Keratinocyte (primary cell): ENCODE results near the gene POLR2B. TPM values are rescaled to one million over a fixed set of nuclear protein-coding genes. Genes with fewer than 3 reads are reported as not detected.

ENCODE experiments used
- DNase-seq: peaks from one replicate; pipeline ENCODE4 v3.0.0-alpha.2; 2011; ENCODE audit warnings: low read depth, missing footprints, low spot score
- FAIRE-seq: peaks from 2 replicates; lab custom pipeline; 2011; peaks lifted over from hg19 to GRCh38; lab: Jason Lieb, UNC
- H2AFZ ChIP-seq: 2 replicates; pipeline ENCODE4 v1.6.0; 2012; ENCODE audit warnings: low read length, control low read depth, inconsistent platforms; ENCODE audit not compliant: control insufficient read depth
- H3K27ac ChIP-seq: 2 replicates; pipeline ENCODE4 v1.5.1; 2011; ENCODE audit warnings: low read length; ENCODE audit not compliant: control insufficient read depth, insufficient read depth
- H3K27me3 ChIP-seq: 3 replicates; pipeline ENCODE4 v1.6.0; 2011; ENCODE audit warnings: low read length; ENCODE audit not compliant: control insufficient read depth, insufficient read depth; ENCODE audit errors: extremely low read depth
- H3K36me3 ChIP-seq, 2 experiments: 2 replicates in 1 of 2; 3 replicates in 1 of 2; pipeline ENCODE4 v1.5.1; 2011; ENCODE audit warnings: low read length in 2 of 2, mild to moderate bottlenecking in 1 of 2; ENCODE audit not compliant: control insufficient read depth in 2 of 2, insufficient read depth in 2 of 2; ENCODE audit errors: extremely low read depth in 1 of 2
- H3K4me1 ChIP-seq: 3 replicates; pipeline ENCODE4 v1.5.1; 2011; ENCODE audit warnings: low read length; ENCODE audit not compliant: control insufficient read depth, insufficient read depth; ENCODE audit errors: extremely low read depth
- H3K4me2 ChIP-seq: 3 replicates; pipeline ENCODE4 v1.6.0; 2011; ENCODE audit warnings: low read depth, low read length; ENCODE audit not compliant: control insufficient read depth, insufficient read depth; ENCODE audit errors: extremely low read depth
- H3K4me3 ChIP-seq, 3 experiments: fragments of 200-600 bp in 1 of 3; sonication (generic) in 1 of 3; 2 replicates in 2 of 3; 3 replicates in 1 of 3; pipeline ENCODE4 v1.5.1; 2011 to 2016; ENCODE audit warnings: low read length in 3 of 3, mild to moderate bottlenecking in 3 of 3, control low read depth in 2 of 3, inconsistent platforms in 1 of 3, low read depth in 1 of 3, mixed read lengths in 1 of 3, mixed run types in 1 of 3, moderate library complexity in 1 of 3; ENCODE audit not compliant: control insufficient read depth in 2 of 3, insufficient read depth in 2 of 3; ENCODE audit errors: extremely low read depth in 1 of 3
- H3K79me2 ChIP-seq: 2 replicates; pipeline ENCODE4 v1.6.0; 2012; ENCODE audit warnings: low read length; ENCODE audit not compliant: control insufficient read depth, insufficient read depth
- H3K9ac ChIP-seq: 3 replicates; pipeline ENCODE4 v1.6.0; 2011; ENCODE audit warnings: low read length; ENCODE audit not compliant: control insufficient read depth, insufficient read depth; ENCODE audit errors: extremely low read depth
- H3K9me1 ChIP-seq: 3 replicates; pipeline ENCODE4 v1.6.0; 2011; ENCODE audit warnings: low read length; ENCODE audit not compliant: control insufficient read depth, insufficient read depth; ENCODE audit errors: extremely low read depth
- H3K9me3 ChIP-seq: 2 replicates; pipeline ENCODE4 v1.5.1; 2012; ENCODE audit warnings: low read depth, low read length; ENCODE audit not compliant: control insufficient read depth
- H4K20me1 ChIP-seq: 3 replicates; pipeline ENCODE4 v1.6.0; 2011; ENCODE audit warnings: low read length; ENCODE audit not compliant: control insufficient read depth, insufficient read depth; ENCODE audit errors: extremely low read depth
- EZH2 ChIP-seq: IDR thresholded peaks from one replicate; pipeline ENCODE4 v1.6.1; 2012; ENCODE audit warnings: inconsistent platforms, mild to moderate bottlenecking, low read length, moderate library complexity
- dilution Hi-C: fragments of 300-500 bp; cut with MboI; formaldehyde crosslinking; loops from one replicate; pipeline ENCODE4 v1.7.0; 2020; ENCODE audit warnings: low sequenced_read_pairs; ENCODE audit not compliant: extremely low pct_ligation_motif_present
- polyA plus RNA-seq, 5 experiments: library from polyadenylated mRNA; depleted of rRNA in 3 of 5; stranded (reverse) in 3 of 5; stranded (forward) in 1 of 5; unstranded in 1 of 5; fragments of >200 nt; gene quantifications; 1 replicate in 1 of 5; 2 replicates in 3 of 5; 3 replicates in 1 of 5; pipeline versions ENCODE4 v1.2.1 to v1.2.3, GENCODE V29; 2011 to 2012; ENCODE audit warnings: missing spikeins in 2 of 5, low read depth in 1 of 5, low replicate concordance in 1 of 5
- TF ChIP-seq, protein P1 (sequence below), 3 experiments: IDR thresholded peaks in 1 of 3; conservative IDR thresholded peaks in 1 of 3; optimal IDR thresholded peaks in 1 of 3; 2 replicates in 2 of 3; 3 replicates in 1 of 3; pipeline versions ENCODE3 to v1.5.1; 2011; ENCODE audit warnings: low read length in 3 of 3, mild to moderate bottlenecking in 3 of 3, moderate library complexity in 2 of 3, control low read depth in 1 of 3, inconsistent platforms in 1 of 3; ENCODE audit not compliant: insufficient read depth in 2 of 3; ENCODE audit errors: extremely low read depth in 1 of 3

The POLR2B gene
- polyA plus RNA-seq, 1 donor (not counting 4 experiments of a cell fraction or from before 2014, with no cell fraction given): 153 TPM

DNA sequence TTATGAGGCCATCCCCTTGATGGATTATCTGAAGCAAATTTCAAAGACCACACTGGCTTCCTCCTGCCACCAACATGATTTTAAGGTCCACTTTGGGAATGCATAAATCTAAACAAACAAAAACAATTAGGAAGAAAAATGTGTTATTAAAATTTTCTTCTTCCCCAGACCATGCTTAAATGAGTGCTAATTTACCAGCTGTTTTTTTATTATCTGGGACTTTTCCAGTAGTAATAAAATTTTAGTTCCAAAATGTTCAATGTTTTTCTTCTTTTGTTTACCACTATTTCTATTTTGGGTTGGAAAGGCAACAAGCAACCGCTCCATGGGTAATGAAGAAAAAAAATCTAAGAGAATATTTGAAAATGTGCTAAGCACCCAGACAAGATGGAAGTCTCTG is 62.3 kb downstream of the POLR2B start:
- Histone ChIP-seq H3K4me3 (no peak overlapping the region), H3K9ac (no peak overlapping the region), H3K36me3 (peaks cover 8 to 28% of the 10 kb centered on the region in 2 experiments), H3K79me2 (peaks cover 4% of the 10 kb centered on the region), H2AFZ (no peak overlapping the region), H3K27ac (no peak overlapping the region), H3K9me1 (no peaks in the 10 kb centered on the region), H4K20me1 (no peaks in the 10 kb centered on the region), H3K4me2 (no peak overlapping the region), H3K4me1 (no peaks in the 10 kb centered on the region), H3K27me3 (no peaks in the 10 kb centered on the region), H3K9me3 (no peaks in the 10 kb centered on the region)
- DNase-seq (no peak), FAIRE-seq (no peak)
- TF ChIP-seq EZH2: no peak
- TF ChIP-seq, protein P1, sequence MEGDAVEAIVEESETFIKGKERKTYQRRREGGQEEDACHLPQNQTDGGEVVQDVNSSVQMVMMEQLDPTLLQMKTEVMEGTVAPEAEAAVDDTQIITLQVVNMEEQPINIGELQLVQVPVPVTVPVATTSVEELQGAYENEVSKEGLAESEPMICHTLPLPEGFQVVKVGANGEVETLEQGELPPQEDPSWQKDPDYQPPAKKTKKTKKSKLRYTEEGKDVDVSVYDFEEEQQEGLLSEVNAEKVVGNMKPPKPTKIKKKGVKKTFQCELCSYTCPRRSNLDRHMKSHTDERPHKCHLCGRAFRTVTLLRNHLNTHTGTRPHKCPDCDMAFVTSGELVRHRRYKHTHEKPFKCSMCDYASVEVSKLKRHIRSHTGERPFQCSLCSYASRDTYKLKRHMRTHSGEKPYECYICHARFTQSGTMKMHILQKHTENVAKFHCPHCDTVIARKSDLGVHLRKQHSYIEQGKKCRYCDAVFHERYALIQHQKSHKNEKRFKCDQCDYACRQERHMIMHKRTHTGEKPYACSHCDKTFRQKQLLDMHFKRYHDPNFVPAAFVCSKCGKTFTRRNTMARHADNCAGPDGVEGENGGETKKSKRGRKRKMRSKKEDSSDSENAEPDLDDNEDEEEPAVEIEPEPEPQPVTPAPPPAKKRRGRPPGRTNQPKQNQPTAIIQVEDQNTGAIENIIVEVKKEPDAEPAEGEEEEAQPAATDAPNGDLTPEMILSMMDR (optimal IDR thresholded peaks at IDR 0.05 in 1 of 3, IDR thresholded peaks at IDR 0.05 in 1 of 3, conservative IDR thresholded peaks at IDR 0.05 in 1 of 3; ENCODE audit: extremely low read depth in 1 of 3, insufficient read depth in 2 of 3, low read length in 3 of 3): no peak
- dilution Hi-C loops: no loop called here

DNA sequence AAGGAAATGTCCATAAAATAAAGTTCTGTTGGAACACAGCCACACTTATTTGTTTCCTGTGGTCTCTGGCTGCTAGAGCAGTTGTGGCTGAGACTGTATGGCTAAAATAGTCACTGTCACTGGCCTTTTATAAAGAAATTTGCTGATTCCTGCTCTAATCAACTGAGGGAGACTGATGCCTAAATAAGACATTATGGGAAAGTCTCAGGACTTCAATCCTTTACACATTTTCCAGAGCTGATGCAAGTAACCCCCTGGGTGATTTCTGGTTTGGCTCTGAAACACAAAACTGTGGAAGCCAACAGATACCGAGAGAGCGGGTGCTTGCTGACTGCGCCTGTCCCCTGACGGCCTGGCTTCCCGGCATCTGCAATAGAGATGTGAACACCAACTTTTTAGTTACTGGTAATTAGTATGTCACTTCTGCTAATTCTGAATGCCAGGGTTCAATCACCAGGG is 64.0 kb downstream of the POLR2B start:
- FAIRE-seq (no peak), DNase-seq (no peak)
- TF ChIP-seq EZH2: no peak
- TF ChIP-seq, protein P1 (optimal IDR thresholded peaks at IDR 0.05 in 1 of 3, IDR thresholded peaks at IDR 0.05 in 1 of 3, conservative IDR thresholded peaks at IDR 0.05 in 1 of 3; ENCODE audit: extremely low read depth in 1 of 3, insufficient read depth in 2 of 3, low read length in 3 of 3): no peak
- Histone ChIP-seq H3K4me1 (no peaks in the 10 kb centered on the region), H3K36me3 (peaks cover 5 to 24% of the 10 kb centered on the region in 2 experiments), H3K4me3 (no peak overlapping the region), H2AFZ (no peak overlapping the region), H3K9me1 (no peaks in the 10 kb centered on the region), H4K20me1 (no peaks in the 10 kb centered on the region), H3K27ac (no peak overlapping the region), H3K9ac (no peak overlapping the region), H3K79me2 (peaks cover 13% of the 10 kb centered on the region), H3K27me3 (no peaks in the 10 kb centered on the region), H3K9me3 (no peaks in the 10 kb centered on the region), H3K4me2 (no peak overlapping the region)
- dilution Hi-C loops: no loop called here
